K562 (cell line): ENCODE data around the gene STRA8. TPM values are rescaled to one million over a fixed set of nuclear protein-coding genes. Genes with fewer than 3 reads are reported as not detected.

ENCODE experiments used
- BCOR ChIP-seq: fragments of 450-650 bp; IDR thresholded peaks from 2 replicates; pipeline ENCODE4 v1.6.1; 2016
- CEBPG ChIP-seq, 3 experiments: fragments of 200-800 bp in 1 of 3; sonication (Bioruptor generic) in 1 of 3; sonication (generic) in 1 of 3; formaldehyde crosslinking in 1 of 3; IDR thresholded peaks in 2 of 3; conservative IDR thresholded peaks in 1 of 3; 2 replicates each; pipeline versions ENCODE4 v1.6.1 to v1.8.0; 2016 to 2022; ENCODE audit warnings: missing compliant biosample characterization in 2 of 3, missing genetic modification characterization in 2 of 3, mild to moderate bottlenecking in 1 of 3, missing genetic modification reagents in 1 of 3
- ETS2 ChIP-seq: IDR thresholded peaks from 2 replicates; pipeline ENCODE4 v1.6.1; 2016; ENCODE audit warnings: borderline replicate concordance, missing genetic modification characterization, mild to moderate bottlenecking, moderate library complexity, missing compliant biosample characterization; ENCODE audit not compliant: poor library complexity, severe bottlenecking
- FOXM1 ChIP-seq, 2 experiments: fragments of 450-650 bp in 1 of 2; sonication (generic) in 1 of 2; formaldehyde crosslinking in 1 of 2; IDR thresholded peaks; 2 replicates each; pipeline versions ENCODE4 v1.6.1 to v1.9.0; 2017 to 2022; ENCODE audit warnings: low read depth in 2 of 2, mild to moderate bottlenecking in 2 of 2, missing genetic modification reagents in 1 of 2, moderate library complexity in 1 of 2
- HLTF ChIP-seq: fragments of 450-650 bp; IDR thresholded peaks from 2 replicates; pipeline ENCODE4 v1.6.1; 2016
- HMG20B ChIP-seq: fragments of 250-450 bp; sonication (Bioruptor Pico); IDR thresholded peaks from 2 replicates; pipeline ENCODE4 v1.5.0; 2021; ENCODE audit warnings: mild to moderate bottlenecking
- SMAD2 ChIP-seq: fragments of 150-350 bp; IDR thresholded peaks from 2 replicates; pipeline ENCODE4 v1.6.1; 2014; ENCODE audit warnings: low read depth, mild to moderate bottlenecking, low read length
- SMAD3 ChIP-seq: fragments of 450-650 bp; formaldehyde crosslinking; conservative IDR thresholded peaks from 2 replicates; pipeline ENCODE4 v1.4.0; 2020; ENCODE audit warnings: mild to moderate bottlenecking
- TEAD1 ChIP-seq, 2 experiments: fragments of 450-650 bp in 1 of 2; sonication (generic) in 1 of 2; formaldehyde crosslinking; IDR thresholded peaks; 2 replicates each; pipeline versions ENCODE4 v1.4.0 to v1.8.0; 2020 to 2022; ENCODE audit warnings: mild to moderate bottlenecking in 2 of 2, missing genetic modification reagents in 1 of 2
- TFAM ChIP-seq: fragments of 250-450 bp; sonication (Bioruptor Pico); conservative IDR thresholded peaks from 2 replicates; pipeline ENCODE4 v1.5.0; 2021; ENCODE audit warnings: mild to moderate bottlenecking, moderate library complexity
- ZBTB1 ChIP-seq: sonication (generic); formaldehyde crosslinking; IDR thresholded peaks from 2 replicates; pipeline ENCODE4 v1.8.1; 2023; ENCODE audit warnings: missing genetic modification reagents, low read depth, mild to moderate bottlenecking, borderline replicate concordance
- ZBTB7A ChIP-seq: IDR thresholded peaks from 2 replicates; pipeline ENCODE4 v1.6.1; 2011; ENCODE audit warnings: low read depth, mild to moderate bottlenecking, low read length, moderate library complexity, borderline replicate concordance; ENCODE audit not compliant: control insufficient read depth
- ZFX ChIP-seq: sonication (generic); formaldehyde crosslinking; IDR thresholded peaks from 2 replicates; pipeline ENCODE4 v1.8.0; 2022; ENCODE audit warnings: mild to moderate bottlenecking, missing genetic modification reagents, moderate library complexity
- ZNF764 ChIP-seq: fragments of 250-450 bp; sonication (Bioruptor Pico); IDR thresholded peaks from 2 replicates; pipeline ENCODE4 v1.4.0; 2020; ENCODE audit warnings: low read depth, mild to moderate bottlenecking, moderate library complexity
- polyA plus RNA-seq, 8 experiments: library from polyadenylated mRNA; depleted of rRNA in 4 of 8; stranded (reverse) in 5 of 8; unstranded in 3 of 8; fragments of >200 nt; fragmentation: Nextera tagmentation in 2 of 8; fragmentation: Illumina TruSeq in 1 of 8; extraction: Ambion mirVana in 2 of 8; extraction: Trizol in 1 of 8; gene quantifications; 2 replicates each; pipeline versions ENCODE4 v1.2.1 to v1.2.3, GENCODE V29; 2011 to 2014; ENCODE audit warnings: inconsistent platforms in 1 of 8, missing spikeins in 1 of 8
- total RNA-seq, 7 experiments: library from RNA; depleted of rRNA in 6 of 7; stranded (reverse); fragments of >200 nt in 6 of 7; fragmentation: Illumina TruSeq in 2 of 7; extraction: Trizol in 2 of 7; gene quantifications; 2 replicates each; pipeline versions ENCODE4 v1.2.1 to v1.2.3, GENCODE V29; 2011 to 2021; ENCODE audit warnings: low replicate concordance in 1 of 7
- TF ChIP-seq, protein P1 (sequence below): fragments of 250-450 bp; sonication (Bioruptor Pico); IDR thresholded peaks from 2 replicates; pipeline ENCODE4 v1.4.0; 2020
- TF ChIP-seq, protein P2 (sequence below): sonication (generic); formaldehyde crosslinking; IDR thresholded peaks from 2 replicates; pipeline ENCODE4 v1.8.1; 2023; ENCODE audit warnings: mild to moderate bottlenecking, missing genetic modification reagents
- TF ChIP-seq, protein P3 (sequence below): IDR thresholded peaks from 3 replicates; pipeline ENCODE4 v1.6.1; 2011; ENCODE audit warnings: borderline replicate concordance, mild to moderate bottlenecking; ENCODE audit not compliant: insufficient read length, insufficient read depth
- TF ChIP-seq, protein P4 (sequence below): conservative IDR thresholded peaks from 2 replicates; pipeline ENCODE4 v1.6.1; 2011; ENCODE audit warnings: low read depth, mild to moderate bottlenecking, low read length; ENCODE audit not compliant: control insufficient read depth
- TF ChIP-seq, protein P5 (sequence below): sonication (generic); formaldehyde crosslinking; IDR thresholded peaks from 2 replicates; pipeline ENCODE4 v1.5.0; 2020; ENCODE audit warnings: missing genetic modification reagents

Gene STRA8
- total and polyA plus RNA-seq, 9 of the 15 experiments (the other 6 are each of a cell fraction or from before 2014, with no cell fraction given), result not detected

DNA sequence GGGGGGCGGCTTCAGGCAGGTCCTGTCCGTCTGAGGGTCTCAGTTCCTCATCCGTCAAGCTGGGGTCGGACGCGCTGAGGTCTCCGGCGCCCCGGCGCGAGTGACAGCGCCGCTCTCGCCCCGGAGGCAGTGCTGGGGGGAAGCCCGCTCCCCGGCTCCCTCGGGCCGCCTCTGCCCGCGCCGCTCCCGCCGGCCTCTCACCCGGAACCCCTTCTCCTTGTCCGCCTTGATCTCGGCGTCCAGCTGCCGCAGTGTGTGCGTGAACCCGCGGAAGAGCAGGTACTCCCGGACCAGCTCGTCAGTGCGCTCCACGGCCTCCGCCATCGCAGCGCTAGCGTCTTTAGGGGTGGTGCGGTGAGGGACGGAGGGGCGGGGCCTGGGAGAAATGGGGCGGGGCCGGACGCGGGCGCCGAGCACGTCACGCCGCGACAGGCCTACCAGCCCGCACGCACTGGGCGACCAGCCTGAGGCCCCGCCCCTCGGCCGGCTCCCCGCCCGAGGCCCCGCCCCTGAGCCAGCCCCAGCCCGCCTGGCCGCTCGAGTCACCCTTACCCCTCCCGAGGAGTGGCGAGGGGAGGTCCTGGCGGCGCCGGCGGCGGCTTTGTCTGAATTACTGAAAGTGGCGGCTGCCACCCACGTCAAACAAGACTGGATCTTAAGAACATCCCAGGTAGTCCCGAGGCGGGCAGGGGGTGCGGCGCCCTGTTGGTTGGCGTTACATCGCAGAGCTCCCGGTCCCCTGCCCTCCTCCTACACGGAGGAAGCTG, 22.3 kb upstream of the STRA8 start, which contains the start of gene WDR91 (continued):
- TF ChIP-seq TFAM (CRISPR knock-in tag), result no peak
- TF ChIP-seq ETS2 (tag), result no peak
- peak; percentile 23; the same call in 1 of the 2 replicates for TF ChIP-seq CEBPG (CRISPR knock-in tag; IDR thresholded peaks at IDR 0.05)
- no peak for TF ChIP-seq CEBPG (tag; conservative IDR thresholded peaks at IDR 0.05 in 1 of 2, IDR thresholded peaks at IDR 0.05 in 1 of 2)
- TF ChIP-seq, protein P1, sequence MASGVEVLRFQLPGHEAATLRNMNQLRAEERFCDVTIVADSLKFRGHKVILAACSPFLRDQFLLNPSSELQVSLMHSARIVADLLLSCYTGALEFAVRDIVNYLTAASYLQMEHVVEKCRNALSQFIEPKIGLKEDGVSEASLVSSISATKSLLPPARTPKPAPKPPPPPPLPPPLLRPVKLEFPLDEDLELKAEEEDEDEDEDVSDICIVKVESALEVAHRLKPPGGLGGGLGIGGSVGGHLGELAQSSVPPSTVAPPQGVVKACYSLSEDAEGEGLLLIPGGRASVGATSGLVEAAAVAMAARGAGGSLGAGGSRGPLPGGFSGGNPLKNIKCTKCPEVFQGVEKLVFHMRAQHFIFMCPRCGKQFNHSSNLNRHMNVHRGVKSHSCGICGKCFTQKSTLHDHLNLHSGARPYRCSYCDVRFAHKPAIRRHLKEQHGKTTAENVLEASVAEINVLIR (CRISPR knock-in tag), result no peak
- TF ChIP-seq ZFX (CRISPR knock-in tag), result peak; percentile 87
- TF ChIP-seq, protein P2, sequence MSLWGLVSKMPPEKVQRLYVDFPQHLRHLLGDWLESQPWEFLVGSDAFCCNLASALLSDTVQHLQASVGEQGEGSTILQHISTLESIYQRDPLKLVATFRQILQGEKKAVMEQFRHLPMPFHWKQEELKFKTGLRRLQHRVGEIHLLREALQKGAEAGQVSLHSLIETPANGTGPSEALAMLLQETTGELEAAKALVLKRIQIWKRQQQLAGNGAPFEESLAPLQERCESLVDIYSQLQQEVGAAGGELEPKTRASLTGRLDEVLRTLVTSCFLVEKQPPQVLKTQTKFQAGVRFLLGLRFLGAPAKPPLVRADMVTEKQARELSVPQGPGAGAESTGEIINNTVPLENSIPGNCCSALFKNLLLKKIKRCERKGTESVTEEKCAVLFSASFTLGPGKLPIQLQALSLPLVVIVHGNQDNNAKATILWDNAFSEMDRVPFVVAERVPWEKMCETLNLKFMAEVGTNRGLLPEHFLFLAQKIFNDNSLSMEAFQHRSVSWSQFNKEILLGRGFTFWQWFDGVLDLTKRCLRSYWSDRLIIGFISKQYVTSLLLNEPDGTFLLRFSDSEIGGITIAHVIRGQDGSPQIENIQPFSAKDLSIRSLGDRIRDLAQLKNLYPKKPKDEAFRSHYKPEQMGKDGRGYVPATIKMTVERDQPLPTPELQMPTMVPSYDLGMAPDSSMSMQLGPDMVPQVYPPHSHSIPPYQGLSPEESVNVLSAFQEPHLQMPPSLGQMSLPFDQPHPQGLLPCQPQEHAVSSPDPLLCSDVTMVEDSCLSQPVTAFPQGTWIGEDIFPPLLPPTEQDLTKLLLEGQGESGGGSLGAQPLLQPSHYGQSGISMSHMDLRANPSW (CRISPR knock-in tag), result no peak
- TF ChIP-seq, protein P3, sequence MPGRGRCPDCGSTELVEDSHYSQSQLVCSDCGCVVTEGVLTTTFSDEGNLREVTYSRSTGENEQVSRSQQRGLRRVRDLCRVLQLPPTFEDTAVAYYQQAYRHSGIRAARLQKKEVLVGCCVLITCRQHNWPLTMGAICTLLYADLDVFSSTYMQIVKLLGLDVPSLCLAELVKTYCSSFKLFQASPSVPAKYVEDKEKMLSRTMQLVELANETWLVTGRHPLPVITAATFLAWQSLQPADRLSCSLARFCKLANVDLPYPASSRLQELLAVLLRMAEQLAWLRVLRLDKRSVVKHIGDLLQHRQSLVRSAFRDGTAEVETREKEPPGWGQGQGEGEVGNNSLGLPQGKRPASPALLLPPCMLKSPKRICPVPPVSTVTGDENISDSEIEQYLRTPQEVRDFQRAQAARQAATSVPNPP, result no peak
- no peak for TF ChIP-seq ZNF764 (CRISPR knock-in tag)
- TF ChIP-seq TEAD1 (CRISPR knock-in tag; IDR thresholded peaks at IDR 0.05), result peak in 1 of 2 experiments; percentile 90; a peak in 2 of 4 replicates
- peak; percentile 47; the same call in 1 of the 2 replicates for TF ChIP-seq ZBTB1 (CRISPR knock-in tag)
- TF ChIP-seq SMAD3, result no peak
- no peak for TF ChIP-seq FOXM1 (IDR thresholded peaks at IDR 0.05; ENCODE audit: low read depth)
- TF ChIP-seq FOXM1 (CRISPR knock-in tag; IDR thresholded peaks at IDR 0.05; ENCODE audit: low read depth), result peak; percentile 94
- TF ChIP-seq HLTF, result peak; percentile 56; the same call in 1 of the 2 replicates
- TF ChIP-seq, protein P4, sequence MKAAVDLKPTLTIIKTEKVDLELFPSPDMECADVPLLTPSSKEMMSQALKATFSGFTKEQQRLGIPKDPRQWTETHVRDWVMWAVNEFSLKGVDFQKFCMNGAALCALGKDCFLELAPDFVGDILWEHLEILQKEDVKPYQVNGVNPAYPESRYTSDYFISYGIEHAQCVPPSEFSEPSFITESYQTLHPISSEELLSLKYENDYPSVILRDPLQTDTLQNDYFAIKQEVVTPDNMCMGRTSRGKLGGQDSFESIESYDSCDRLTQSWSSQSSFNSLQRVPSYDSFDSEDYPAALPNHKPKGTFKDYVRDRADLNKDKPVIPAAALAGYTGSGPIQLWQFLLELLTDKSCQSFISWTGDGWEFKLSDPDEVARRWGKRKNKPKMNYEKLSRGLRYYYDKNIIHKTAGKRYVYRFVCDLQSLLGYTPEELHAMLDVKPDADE, result no peak
- TF ChIP-seq BCOR, result no peak
- no peak for TF ChIP-seq HMG20B (CRISPR knock-in tag)
- TF ChIP-seq ZBTB7A, result peak; percentile 41; the same call in 1 of the 2 replicates
- no peak for TF ChIP-seq SMAD2
- TF ChIP-seq, protein P5, sequence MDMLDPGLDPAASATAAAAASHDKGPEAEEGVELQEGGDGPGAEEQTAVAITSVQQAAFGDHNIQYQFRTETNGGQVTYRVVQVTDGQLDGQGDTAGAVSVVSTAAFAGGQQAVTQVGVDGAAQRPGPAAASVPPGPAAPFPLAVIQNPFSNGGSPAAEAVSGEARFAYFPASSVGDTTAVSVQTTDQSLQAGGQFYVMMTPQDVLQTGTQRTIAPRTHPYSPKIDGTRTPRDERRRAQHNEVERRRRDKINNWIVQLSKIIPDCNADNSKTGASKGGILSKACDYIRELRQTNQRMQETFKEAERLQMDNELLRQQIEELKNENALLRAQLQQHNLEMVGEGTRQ, result no peak
